ENCODE results near the gene ARFIP1.

GRCh38 chr4:152734015-152734698, 45.6 kb upstream of the ARFIP1 start:
- TF ChIP-seq ZBTB26 (tag by site-specific recombination; optimal IDR thresholded peaks at IDR 0.05) (no peak), ZNF274 (IDR thresholded peaks at IDR 0.05; ENCODE audit: low read length) (no peak), ZNF274 (tag by site-specific recombination; IDR thresholded peaks at IDR 0.05; ENCODE audit: borderline replicate concordance) (no peak), ELK4 (IDR thresholded peaks at IDR 0.05; ENCODE audit: borderline replicate concordance, low read depth, low read length) (no peak), ZNF707 (tag by site-specific recombination; IDR thresholded peaks at IDR 0.05) (no peak), CTCF (tag by site-specific recombination; IDR thresholded peaks at IDR 0.05) (no peak)
